Kidney capillary endothelial cell (primary cell): ENCODE data around the gene MEI1.
A peak's percentile ranks its signal among the peaks of the same experiment; 100 is the strongest.

Experiments used
- DNase-seq: peaks from one replicate; pipeline ENCODE4 v3.0.0-alpha.2; 2018; ENCODE audit warnings: low spot score

Gene MEI1

DNA sequence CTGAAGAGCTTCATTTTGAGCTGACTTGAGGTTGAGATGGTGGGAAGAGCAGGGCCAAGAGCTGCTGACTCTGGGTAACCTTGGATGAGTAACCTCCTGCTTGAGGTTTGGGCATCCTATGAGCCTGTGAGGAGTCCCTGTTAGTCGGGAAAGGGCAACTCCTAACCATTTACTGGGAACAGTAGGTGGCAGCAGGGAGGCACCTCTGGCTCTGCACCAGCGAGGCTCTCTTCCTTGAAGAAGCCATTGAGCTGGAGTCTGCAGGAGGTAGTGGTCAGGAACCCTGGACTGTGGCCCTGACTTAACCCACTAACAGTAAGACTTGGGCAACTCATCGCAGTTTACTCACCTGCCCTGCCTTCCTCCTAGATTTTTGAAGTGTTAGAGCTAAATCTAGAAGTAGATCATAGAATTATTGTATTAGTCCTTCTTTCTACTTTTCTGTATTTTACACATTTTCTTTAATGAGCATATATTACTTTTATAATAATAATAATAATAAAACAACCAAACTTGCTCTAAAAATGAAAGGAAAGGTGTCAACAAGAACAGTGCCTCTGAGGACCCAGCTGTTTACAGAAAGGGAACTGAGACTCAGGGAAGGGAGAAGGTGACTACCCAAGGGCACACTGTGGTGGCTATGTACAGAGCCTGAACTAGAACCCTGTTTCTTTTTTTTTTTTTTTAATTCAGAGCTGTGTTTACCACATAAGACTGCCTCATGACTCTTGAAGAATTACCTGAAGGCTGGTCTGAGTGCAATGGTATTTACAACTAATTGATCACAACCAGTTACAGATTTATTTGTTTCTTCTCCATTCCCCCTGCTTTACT lies 47.5 kb downstream of the MEI1 start:
- peak; percentile 65 for DNase-seq

DNA sequence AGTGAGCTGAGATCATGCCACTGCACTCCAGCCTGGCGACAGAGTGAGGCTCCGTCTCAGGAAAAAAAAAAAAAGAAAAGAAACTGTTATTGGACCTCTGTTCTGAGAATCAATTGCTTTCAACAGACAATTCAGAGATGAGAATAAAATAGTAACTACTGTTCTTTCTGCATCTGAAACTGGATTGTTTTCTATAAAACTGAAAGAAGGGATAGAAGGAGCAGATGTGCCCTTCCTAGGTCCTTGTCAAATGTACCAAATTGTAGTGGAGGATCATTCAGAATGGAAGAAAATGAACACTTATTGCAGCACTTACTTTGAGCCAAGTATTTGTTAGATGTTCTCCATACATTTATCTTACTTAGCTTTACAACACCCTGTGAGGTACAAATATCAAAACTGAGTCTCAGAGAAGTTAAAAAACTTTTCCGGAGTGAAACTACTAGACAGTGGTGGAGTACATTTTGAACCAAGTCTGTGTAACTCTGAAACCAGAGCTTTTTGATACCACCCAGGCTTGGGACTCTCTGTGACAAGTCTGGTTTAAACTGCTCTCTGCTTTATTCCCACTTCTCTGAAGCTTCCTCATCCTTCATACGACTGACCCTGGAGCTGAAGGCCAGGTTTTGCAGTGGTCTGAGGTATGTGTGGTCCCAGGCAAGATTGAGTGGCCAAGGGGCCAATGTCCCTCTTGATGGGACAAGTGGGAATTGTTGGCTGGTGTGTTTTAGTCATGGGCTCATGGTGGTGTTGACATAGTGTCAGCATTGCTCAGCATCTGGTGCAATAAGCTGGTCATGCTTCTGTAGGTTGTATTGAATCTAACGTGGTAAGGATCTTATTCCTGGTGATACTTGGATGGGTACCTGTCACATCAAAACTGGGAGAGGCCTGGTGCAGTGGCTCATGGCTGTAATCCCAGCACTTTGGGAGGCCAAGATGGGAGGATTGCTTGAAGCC lies 53.0 kb downstream of the MEI1 start:
- no peak for DNase-seq

DNA sequence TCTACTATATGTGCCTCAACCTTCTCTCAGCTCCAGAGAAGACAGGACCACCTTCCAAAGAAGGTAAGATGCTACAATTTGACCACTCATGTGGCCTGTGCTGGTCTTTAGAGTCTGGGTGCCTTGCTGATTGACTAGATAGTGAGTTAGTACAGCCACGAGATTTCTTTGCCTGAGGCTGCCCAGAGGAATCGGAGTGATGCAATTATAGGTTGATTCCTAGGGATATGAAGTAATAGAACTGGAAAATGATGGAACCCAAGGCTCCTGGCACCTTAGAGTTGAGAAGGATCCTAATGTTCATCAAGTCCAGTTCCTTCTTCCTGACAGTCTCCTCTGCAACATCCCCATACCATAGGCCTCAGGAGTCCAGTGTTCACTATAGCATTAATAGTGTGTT lies 54.7 kb downstream of the MEI1 start:
- DNase-seq: no peak

DNA sequence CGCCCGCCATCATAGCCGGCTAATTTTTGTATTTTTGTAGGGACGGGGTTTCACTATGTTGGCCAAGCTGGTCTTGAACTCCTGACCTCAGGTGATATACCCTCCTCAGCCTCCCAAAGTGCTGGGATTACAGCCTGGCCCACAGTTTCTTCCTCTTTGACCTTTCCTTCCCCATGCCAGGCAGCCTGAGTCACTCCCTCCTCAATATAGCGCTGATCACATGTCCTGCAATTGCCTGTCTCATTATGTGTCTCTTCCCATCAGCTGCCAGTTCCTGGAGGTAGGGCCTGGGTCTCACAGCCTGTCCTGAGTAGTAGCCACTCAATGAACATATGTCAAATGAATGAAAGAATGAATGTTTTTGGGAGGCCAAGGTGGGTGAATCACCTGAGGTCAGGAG lies 58.2 kb downstream of the MEI1 start:
- DNase-seq: no peak

DNA sequence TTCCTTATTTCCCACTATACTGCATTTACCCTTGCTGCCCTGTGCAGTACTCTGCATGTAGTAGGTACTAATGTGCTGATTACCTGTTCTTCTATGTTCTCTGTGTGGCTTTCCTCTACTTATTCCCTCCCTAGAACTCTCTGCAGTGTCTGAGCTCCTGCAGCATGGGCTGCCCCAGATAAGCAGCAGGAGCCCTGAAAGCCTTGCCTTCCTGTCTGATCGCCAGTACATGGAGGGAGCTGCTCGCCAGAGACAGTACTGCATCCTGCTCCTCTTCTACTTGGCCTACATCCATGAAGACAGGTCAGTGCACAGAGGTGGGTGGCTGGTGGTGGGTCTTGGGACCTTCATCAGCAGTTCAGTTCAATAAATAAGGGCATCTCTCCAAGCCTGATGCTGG lies 58.9 kb downstream of the MEI1 start:
- no peak for DNase-seq

DNA sequence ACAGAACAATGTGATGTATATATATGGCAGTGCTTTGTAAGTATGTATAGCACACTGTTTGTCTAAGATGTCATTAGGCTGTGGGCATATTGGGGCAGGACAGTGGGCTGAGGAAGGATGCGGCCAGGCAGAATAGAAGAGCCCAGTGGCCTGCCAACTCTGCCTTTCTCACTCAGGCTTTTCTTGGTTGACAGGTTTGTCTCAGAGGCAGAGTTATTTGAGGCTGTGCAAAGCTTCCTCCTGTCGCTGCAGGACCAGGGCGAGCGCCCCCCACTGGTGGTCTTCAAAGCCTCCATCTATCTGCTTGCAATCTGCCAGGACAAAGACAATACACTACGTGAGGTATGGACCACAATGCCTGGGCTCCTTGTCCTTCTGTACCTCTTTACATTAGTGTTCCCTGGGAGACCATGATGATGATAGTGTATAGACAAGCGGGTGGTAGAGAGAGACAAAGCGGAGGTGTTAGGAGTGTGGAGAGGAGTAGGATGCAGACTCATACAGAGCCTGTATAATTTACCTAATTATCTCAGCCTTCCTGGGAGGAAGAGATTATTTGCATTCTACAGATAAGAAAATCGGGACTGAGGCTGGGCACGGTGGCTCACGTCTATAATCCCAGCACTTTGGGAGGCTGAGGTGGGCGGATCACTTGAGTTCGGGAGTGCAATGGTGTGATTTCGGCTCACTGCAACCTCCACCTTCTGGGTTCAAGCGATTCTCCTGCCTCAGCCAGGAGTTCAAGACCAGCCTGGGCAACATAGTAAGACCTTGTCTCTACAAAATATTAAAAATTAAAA lies 63.9 kb downstream of the MEI1 start:
- DNase-seq: peak; percentile 17

DNA sequence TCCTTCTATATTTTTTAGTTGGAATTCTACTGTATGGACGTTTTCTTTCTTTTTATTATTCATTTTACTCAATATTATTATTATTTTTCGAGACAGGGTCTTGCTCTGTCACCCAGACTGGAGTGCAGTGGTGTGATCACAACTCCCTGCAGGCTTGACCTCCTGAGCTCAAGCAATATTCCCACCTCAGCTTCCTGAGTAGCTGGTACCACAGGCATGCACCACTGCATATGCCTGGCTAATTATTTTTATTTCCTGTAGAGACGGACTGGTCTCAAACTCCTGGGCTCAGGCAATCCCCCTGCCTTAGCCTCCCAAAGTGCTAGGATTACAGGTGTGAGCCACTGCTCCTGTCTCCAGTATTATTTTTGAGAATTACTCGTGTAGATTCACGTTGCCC lies 67.2 kb downstream of the MEI1 start:
- no peak for DNase-seq

DNA sequence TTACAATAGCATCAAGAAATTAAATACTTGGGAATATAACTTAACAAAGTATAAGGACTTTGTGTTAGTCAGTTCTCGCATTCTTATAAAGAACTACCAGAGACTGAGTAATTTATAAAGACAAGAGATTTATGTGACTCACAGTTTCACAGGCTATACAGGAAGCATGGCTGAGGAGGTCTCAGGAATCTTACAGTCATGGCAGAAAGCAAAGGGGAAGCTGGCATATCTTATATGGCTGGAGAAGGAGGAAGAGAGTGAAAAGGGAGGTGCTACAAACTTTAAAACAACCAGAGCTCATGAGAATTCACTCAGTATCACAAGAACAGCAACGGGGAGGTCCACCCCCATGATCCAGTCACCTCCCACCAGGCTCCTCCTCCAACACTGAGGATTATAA lies 69.1 kb downstream of the MEI1 start:
- DNase-seq: peak; percentile 84

DNA sequence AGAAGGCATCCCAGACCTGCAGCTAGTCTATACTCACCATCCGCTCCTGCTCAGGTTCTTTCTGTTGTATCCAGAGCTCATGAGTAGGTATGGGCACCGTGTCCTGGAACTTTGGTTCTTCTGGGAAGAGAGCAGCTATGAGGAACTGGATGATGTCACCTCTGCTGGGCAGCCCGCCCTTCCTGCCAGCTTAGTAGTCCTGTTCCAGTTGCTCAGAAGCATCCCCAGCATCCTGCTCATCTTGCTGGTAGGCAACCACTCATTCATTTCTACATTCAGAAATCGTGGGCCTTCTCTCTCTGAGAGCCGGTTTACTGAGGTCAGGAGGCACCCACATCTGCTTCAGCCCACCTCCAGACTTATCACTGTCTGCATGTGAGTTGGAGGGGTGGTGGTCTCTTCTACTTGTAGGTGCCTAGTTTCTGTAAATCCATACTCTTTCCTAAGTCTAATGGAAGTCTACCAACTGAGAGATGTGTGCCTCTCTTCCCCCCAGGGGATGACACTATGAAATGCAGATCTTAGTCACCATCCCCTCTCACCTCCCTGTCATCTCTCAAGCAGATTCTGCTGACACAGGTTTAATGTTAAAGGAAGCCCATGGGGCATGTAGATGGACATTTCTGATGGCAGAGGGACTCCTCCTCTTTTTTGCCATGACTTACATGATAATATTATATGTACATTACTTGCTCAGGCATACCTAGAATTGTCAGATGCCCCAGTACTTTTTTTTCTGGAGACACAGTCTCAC lies 71.6 kb downstream of the MEI1 start:
- DNase-seq: no peak

DNA sequence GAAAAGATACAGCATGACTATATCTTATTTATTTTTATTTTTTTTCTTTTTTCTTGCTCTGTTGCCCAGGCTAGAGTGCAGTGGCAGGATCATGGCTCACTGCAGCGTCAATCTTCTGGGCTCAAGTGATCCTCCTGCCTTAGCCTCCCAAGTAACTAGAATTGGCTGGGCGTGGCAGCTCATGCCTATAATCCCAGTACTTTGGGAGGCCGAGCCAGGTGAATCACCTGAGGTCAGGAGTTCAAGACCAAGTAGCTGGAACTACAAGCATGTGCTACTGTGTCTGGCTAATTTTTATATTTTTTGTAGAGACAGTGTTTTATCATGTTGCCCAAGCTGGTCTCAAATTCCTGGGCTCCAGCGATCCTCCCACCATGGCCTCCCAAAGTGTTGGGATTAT lies 72.9 kb downstream of the MEI1 start:
- DNase-seq: no peak

DNA sequence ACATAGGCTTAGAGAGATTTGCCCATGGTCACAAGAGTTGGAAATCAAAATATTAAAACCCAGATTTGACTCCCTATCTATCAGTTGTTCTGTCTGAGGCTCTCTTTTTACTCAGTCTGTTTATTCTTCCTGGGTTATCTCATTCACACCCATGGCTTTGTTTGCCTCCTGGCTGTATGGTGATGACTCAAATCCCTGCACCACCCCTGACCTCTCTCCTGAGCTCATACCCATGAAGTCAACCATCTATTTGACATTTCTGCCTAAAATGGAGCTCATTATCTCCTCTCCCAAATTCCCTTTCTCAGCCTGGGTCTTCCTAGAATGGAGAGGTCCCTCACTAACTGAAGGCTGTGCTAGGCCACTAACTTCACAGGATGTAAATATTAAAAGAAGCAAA lies 73.3 kb downstream of the MEI1 start:
- DNase-seq: peak; percentile 15

DNA sequence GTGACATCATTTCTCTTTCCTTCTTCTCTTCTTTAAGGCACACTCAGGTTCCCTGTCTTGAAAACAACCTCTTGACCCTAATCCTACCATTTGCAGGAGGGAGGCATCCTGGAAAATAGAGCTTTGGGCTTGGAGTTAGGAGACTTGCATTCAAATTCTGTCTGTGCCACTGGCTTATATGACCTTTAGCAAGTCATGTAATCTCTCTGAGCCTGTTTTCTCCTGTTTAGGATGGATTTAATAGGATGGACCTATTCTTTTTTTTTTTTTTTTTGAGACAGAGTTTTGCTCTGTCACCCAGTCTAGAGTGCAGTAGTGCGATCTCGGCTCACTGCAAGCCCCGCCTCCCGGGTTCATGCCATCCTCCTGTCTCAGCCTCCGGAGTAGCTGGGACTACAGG lies 76.0 kb downstream of the MEI1 start:
- no peak for DNase-seq

DNA sequence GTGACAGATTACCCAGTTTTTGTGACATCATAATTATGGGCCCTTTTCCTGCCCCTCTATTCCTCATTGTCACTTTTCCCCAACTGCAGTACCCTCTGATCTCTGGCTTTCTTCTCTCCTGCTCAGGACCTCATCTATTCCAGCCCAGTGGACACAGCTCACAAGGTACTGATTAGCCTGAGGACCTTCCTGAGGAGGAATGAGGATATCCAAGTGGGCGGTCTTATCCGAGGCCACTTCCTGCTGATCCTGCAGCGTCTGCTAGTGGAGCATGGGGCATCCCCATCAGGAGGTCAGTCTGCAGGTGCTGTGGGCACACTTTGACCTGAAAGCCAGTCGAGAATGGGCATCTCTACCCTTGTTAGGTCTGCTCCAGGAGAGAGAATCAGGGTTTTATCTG lies 76.7 kb downstream of the MEI1 start:
- DNase-seq: no peak

DNA sequence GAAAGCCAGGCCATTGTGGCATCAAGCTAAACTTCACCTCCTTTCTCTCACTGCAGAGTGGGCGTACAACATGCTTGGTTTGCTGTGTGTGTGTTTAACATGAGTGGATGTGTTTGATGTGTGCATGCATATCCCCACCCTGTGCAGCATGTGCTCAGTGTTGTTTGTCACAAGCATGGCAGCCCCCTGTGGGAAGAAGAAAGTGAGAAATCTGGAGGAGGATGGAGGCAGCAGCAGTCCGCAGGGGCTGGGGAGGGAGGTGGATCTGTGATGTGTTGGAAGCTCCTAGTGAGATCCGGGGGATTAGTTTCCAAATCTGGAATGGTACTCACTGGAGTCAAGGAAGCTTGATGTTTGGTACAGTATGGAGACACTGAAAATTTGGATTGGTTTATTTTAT lies 77.1 kb downstream of the MEI1 start:
- no peak for DNase-seq

DNA sequence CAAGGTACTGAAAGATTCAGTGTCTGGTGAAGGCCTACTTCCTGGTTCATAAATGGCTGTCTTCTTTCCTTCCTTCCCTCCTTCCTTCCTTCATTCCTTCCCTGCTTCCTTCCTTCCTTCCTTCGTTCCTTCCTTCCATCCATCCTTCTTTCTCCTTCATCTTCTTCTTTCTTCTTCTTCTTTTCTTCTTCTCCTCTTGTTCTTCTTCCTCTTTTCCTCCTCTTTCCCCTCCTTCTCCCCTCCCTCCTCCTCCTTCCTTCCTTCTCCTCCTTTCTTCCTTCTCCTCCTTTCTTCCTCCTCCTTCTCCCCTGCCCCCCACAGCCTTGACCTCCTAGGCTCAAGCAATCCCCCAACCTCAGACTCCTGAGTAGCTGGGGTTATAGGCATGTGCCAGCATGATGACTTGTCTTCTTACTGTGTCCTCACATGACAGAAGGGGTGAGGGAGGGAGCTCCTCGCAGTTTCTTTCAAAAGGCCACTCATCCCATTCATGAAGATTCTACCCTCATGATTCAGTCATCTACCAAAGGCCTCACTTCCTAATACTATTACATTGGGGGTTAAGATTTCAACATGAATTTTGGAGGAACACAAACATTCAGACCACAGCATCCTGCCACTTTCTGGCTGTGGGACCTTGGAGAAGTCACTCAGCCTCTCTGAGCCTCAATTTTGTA lies 78.6 kb downstream of the MEI1 start:
- no peak for DNase-seq

DNA sequence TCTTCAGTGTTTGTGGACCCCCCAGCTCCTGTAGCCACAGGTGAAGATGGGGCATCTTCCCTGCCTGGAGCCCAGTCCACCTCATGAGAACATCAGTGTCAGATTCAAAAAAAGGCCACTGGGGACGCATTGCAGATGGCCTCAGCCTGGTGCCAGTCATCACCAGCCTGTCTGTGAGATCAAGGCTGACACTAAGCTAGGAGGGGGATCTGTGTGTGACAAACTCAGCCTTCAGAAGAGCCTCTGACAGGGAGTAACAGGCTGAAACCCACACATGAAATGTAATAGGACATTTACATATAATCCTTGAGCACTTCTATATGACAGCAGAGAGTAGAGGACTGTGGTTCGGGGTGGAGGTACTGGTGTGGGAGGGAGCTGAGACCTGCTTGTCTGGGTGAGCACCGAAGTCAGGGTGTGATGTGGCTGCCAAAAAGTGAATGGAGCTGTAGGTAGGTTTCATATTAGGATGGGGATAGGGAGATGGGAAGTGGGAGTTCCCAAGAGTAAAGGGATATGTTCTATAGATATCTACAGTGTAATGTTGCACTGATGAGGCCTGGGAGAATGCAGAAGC lies 80.7 kb downstream of the MEI1 start:
- no peak for DNase-seq

DNA sequence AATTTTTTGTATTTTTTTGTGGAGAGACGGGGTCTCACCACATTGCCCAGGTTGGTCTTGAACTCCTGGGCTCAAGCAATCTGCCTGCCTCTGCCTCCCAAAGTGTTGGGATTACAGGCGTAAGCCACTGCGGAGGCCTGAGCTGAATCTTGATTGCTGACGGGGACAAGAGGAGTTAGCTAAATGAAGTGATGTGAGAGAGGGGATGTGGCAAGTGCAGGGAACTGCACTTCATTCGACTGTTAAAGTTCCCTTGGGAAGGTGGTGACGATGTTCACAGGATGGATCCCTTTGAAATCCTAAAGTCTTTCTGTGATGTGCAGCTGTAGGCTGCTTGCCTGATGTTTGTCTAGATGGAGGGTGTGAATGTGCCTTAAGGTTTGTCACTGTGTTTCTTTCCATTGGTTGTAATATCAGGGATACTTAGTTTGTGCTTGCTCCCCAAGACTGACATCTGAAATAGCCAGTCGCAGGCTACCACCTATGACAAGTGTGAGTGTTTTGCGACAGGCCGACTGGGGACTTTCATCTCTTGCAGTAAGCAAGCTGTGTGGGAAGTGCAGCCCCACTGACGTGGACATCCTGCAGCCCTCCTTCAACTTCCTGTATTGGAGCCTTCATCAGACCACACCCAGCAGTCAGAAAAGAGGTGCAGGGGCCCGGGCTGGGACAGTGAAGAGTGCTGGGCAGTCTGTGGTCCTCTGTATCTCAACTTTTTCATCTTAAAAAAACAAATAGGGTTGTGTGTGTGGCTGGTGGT lies 81.6 kb downstream of the MEI1 start:
- DNase-seq: peak; percentile 39

DNA sequence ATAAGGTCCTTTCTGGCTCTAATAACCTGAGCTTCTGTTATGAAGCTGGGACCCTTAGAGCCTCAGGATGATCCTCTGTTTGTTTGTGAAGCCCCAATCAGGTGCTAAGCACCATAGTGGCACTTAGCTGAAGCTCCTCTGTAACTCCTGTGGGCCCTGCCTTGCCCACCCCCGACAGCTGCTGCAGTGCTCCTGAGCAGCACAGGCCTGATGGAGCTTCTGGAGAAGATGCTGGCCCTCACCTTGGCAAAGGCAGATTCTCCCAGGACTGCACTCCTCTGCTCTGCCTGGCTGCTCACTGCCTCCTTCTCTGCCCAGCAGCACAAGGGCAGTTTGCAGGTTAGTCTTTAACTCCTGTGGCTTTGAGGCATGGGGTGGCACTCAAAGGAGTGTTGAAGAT lies 82.2 kb downstream of the MEI1 start:
- DNase-seq: no peak

DNA sequence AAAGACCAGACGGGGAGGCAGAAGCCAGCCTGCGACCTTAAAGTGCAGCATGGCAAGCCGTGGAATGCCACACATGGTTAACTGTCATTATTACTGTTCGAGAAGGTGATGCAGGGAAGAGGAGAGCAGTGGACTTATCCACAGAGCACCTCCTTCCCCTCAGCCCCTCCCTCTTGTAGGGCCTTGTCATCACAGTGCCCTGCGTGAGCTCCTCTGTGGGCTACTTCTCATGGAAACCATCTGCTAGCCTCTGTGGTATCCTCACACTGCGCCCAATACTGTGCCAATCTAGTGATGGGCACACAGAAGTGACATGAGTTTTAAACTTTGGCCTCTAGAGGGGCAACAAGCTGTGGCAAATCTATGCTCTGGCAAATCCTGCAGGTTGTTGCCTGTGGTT lies 83.0 kb downstream of the MEI1 start:
- no peak for DNase-seq

DNA sequence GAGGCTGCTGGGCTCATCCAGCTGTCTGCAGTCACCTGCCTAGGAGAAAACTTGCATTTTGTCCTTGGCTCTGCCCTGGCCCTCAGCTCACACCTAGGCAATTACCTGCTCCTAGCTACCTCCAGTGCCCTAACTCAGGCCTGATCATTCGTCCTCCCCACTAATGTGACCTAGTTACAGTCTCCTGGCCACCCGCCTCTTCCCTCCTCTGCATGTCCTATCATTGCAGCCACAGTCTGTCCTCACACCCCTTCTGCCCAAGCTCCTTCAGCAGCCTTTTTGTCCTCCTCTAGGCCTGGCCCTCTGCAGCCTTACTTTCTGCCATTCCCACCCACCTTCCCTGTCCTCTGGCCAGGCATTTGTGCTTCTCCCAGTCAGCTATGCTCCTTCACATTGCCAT lies 83.4 kb downstream of the MEI1 start:
- DNase-seq: no peak
